ENCODE measurements around the gene IL36A. TPM values are rescaled to one million over a fixed set of nuclear protein-coding genes. Genes with fewer than 3 reads are reported as not detected.

IL36A gene
- total and polyA plus RNA-seq, 9 of the 15 experiments (the other 6 are each of a cell fraction or from before 2014, with no cell fraction given): not detected

- no peak for ATAC-seq
- BruUV-seq (replicated peaks): no TSS peak
- Histone ChIP-seq H3K4me1 (replicated peaks in 1 of 2; ENCODE audit: control insufficient read depth in 2 of 2, insufficient read depth in 2 of 2, low read length in 2 of 2) (no peaks in the 10 kb centered on the region; a peak in 1 of 5 replicates), H3K9ac (ENCODE audit: insufficient read depth in 1 of 2, low read depth in 2 of 2, low read length in 2 of 2) (no peak overlapping the region), H3K4me3 (no peak overlapping the region), H3K27me3 (ENCODE audit: control insufficient read depth in 2 of 2, insufficient read depth in 2 of 2, low read length in 2 of 2) (peaks cover 2 to 8% of the 10 kb centered on the region in 2 experiments; a peak in 2 of 5 replicates), H3K79me2 (ENCODE audit: control insufficient read depth, insufficient read depth, low read length) (no peaks in the 10 kb centered on the region), H3K27ac (ENCODE audit: extremely low read depth, low read depth, low read length) (no peak overlapping the region), H2AFZ (ENCODE audit: low read depth, low read length) (no peak overlapping the region), H3K4me2 (ENCODE audit: insufficient read depth, low read length) (no peak overlapping the region), H3K9me1 (ENCODE audit: control insufficient read depth, insufficient read depth, low read length) (no peaks in the 10 kb centered on the region), H4K20me1 (replicated peaks; ENCODE audit: control insufficient read depth, insufficient read depth, low read length) (0 out of 2 replicates have a peak, but pooled peaks cover 3% of the 10 kb centered on the region), H3K9me3 (replicated peaks; ENCODE audit: control insufficient read depth, insufficient read depth, low read depth, low read length) (no peaks in the 10 kb centered on the region), H3K36me3 (ENCODE audit: control insufficient read depth, insufficient read depth, low read length) (no peaks in the 10 kb centered on the region)
- 15% methylated on average over 3 of the region's 3 CpGs for WGBS (ENCODE audit: insufficient coverage, low coverage, missing lambda C conversion rate)
- CTCF ChIA-PET (ENCODE audit: low intra/inter-chr PET ratio): no interaction called here
- peak; percentile 46; the same call in 1 of the 2 replicates for TF ChIP-seq ATF3 (IDR thresholded peaks at IDR 0.05)
- no peak for TF ChIP-seq ATF3 (CRISPR knock-in tag; conservative IDR thresholded peaks at IDR 0.05)
- no peak for TF ChIP-seq CHCHD3 (CRISPR knock-in tag; IDR thresholded peaks at IDR 0.05)
- no peak for TF ChIP-seq SETDB1 (IDR thresholded peaks at IDR 0.05; ENCODE audit: low read length)
- TF ChIP-seq CEBPG (CRISPR knock-in tag; IDR thresholded peaks at IDR 0.05): no peak
- peak; percentile 47 to 84; a peak in 3 of 4 replicates for TF ChIP-seq CEBPG (tag; conservative IDR thresholded peaks at IDR 0.05 in 1 of 2, IDR thresholded peaks at IDR 0.05 in 1 of 2)
- peak; percentile 81 for TF ChIP-seq TFE3 (CRISPR knock-in tag; IDR thresholded peaks at IDR 0.05)
- TF ChIP-seq FOXJ2 (tag; IDR thresholded peaks at IDR 0.05): peak; percentile 95
- DNase-seq (ENCODE audit: extremely low read depth in 1 of 4, low spot score in 3 of 4): no peak
- no peak for FAIRE-seq
- in situ Hi-C loops (cut with MboI): no loop called here
- POLR2A ChIA-PET: interaction anchor here (0.6 to 0.8 kb wide), 5 partner anchors 15 to 136 kb away, joined by 3 read pairs; partner anchors contain the start of gene IL36G
- intact Hi-C loops (cut with micrococcal nuclease): no loop called here
Observed at GRCh38 chr2:112962308-112963175, 42.7 kb upstream of the IL36A start.
